Measurements from ENCODE around the gene PIMREG. TPM values are rescaled to one million over a fixed set of nuclear protein-coding genes. Genes with fewer than 3 reads are reported as not detected.

PIMREG gene
- total RNA-seq, 1 donor from 2014 or later = 10.4 TPM

- Histone ChIP-seq H3K27me3 (ENCODE audit: control insufficient read depth, insufficient read depth, low read length) (peaks cover under 1% of the 10 kb centered on the region), H3K4me3 (ENCODE audit: low read depth, low read length) (no peak overlapping the region), H3K36me3 (ENCODE audit: control insufficient read depth, insufficient read depth, low read length) (no peaks in the 10 kb centered on the region)
- no peak for DNase-seq (ENCODE audit: low read depth)
- no peak for TF ChIP-seq CTCF (IDR thresholded peaks at IDR 0.05; ENCODE audit: insufficient read depth, low read length, poor library complexity, severe bottlenecking)
Observed at GRCh38 chr17:6485646-6486412, 41.6 kb downstream of the PIMREG start.

- no peak for DNase-seq (ENCODE audit: low read depth)
- H3K36me3 ChIP-seq (ENCODE audit: control insufficient read depth, insufficient read depth, low read length) = no peaks in the 10 kb centered on the region
- no peak overlapping the region for H3K4me3 ChIP-seq (ENCODE audit: low read depth, low read length)
- H3K27me3 ChIP-seq (ENCODE audit: control insufficient read depth, insufficient read depth, low read length) = no peaks in the 10 kb centered on the region
- TF ChIP-seq CTCF (IDR thresholded peaks at IDR 0.05; ENCODE audit: insufficient read depth, low read length, poor library complexity, severe bottlenecking) = no peak
Observed at GRCh38 chr17:6487251-6488007, 43.2 kb downstream of the PIMREG start.

GRCh38 chr17:6488008-6488539 is 43.8 kb downstream of the PIMREG start:
- H3K27me3 ChIP-seq (ENCODE audit: control insufficient read depth, insufficient read depth, low read length) = no peaks in the 10 kb centered on the region
- TF ChIP-seq CTCF (IDR thresholded peaks at IDR 0.05; ENCODE audit: insufficient read depth, low read length, poor library complexity, severe bottlenecking) = no peak
- no peaks in the 10 kb centered on the region for H3K36me3 ChIP-seq (ENCODE audit: control insufficient read depth, insufficient read depth, low read length)
- H3K4me3 ChIP-seq (ENCODE audit: low read depth, low read length) = no peak overlapping the region
- no peak for DNase-seq (ENCODE audit: low read depth)

GRCh38 chr17:6489016-6489550 is 44.8 kb downstream of the PIMREG start:
- no peaks in the 10 kb centered on the region for H3K27me3 ChIP-seq (ENCODE audit: control insufficient read depth, insufficient read depth, low read length)
- DNase-seq (ENCODE audit: low read depth) = no peak
- TF ChIP-seq CTCF (IDR thresholded peaks at IDR 0.05; ENCODE audit: insufficient read depth, low read length, poor library complexity, severe bottlenecking) = no peak
- H3K4me3 ChIP-seq (ENCODE audit: low read depth, low read length) = no peak overlapping the region
- H3K36me3 ChIP-seq (ENCODE audit: control insufficient read depth, insufficient read depth, low read length) = no peaks in the 10 kb centered on the region

GRCh38 chr17:6491071-6491700 is 46.9 kb downstream of the PIMREG start:
- H3K4me3 ChIP-seq (ENCODE audit: low read depth, low read length) = no peak overlapping the region
- H3K36me3 ChIP-seq (ENCODE audit: control insufficient read depth, insufficient read depth, low read length) = no peaks in the 10 kb centered on the region
- DNase-seq (ENCODE audit: low read depth) = no peak
- H3K27me3 ChIP-seq (ENCODE audit: control insufficient read depth, insufficient read depth, low read length) = peaks cover 6% of the 10 kb centered on the region
- TF ChIP-seq CTCF (IDR thresholded peaks at IDR 0.05; ENCODE audit: insufficient read depth, low read length, poor library complexity, severe bottlenecking) = no peak
